GM21528 (cell line): ENCODE results near the gene L3MBTL4.

Experiments
- ATAC-seq: cut with Tn5 transposase; IDR thresholded peaks from one replicate; pipeline ENCODE4 v1.9.1; 2021; ENCODE audit warnings: mild to moderate bottlenecking, moderate library complexity; ENCODE audit not compliant: unreplicated experiment, low FRiP score

The L3MBTL4 gene

DNA sequence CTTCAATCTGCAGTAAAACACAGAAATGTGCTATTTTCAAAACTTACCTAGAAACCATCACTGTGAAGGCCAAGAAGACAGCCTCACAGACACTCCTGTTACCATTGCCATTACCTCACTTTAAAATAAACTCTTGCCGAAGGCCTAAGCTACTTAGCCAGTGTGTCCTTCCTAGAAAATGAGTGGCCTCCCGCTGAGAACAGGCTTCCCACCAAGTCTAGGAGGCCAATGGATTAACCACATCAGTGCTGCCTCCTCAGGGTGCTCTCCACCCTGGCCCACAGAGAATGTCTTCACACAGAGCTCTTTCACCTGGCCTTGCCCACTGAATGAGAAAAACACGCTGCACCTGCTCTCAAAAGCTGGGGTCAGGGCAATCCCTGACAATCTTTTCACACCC is 47.5 kb downstream of the L3MBTL4 start:
- no peak for ATAC-seq

GRCh38 chr18:6366776-6367175 is 47.9 kb downstream of the L3MBTL4 start:
- no peak for ATAC-seq

GRCh38 chr18:6365385-6365784 is 49.3 kb downstream of the L3MBTL4 start:
- ATAC-seq, result no peak

GRCh38 chr18:6363216-6363615 is 51.5 kb downstream of the L3MBTL4 start:
- peak; percentile 69 for ATAC-seq

GRCh38 chr18:6362559-6363129 is 52.1 kb downstream of the L3MBTL4 start:
- no peak for ATAC-seq

- ATAC-seq, result no peak
These were observed 57.0 kb downstream of the L3MBTL4 start for GRCh38 chr18:6357668-6358067.

GRCh38 chr18:6355789-6356589 is 58.7 kb downstream of the L3MBTL4 start:
- no peak for ATAC-seq

- ATAC-seq, result no peak
These were observed 62.4 kb downstream of the L3MBTL4 start for GRCh38 chr18:6352275-6352674.

DNA sequence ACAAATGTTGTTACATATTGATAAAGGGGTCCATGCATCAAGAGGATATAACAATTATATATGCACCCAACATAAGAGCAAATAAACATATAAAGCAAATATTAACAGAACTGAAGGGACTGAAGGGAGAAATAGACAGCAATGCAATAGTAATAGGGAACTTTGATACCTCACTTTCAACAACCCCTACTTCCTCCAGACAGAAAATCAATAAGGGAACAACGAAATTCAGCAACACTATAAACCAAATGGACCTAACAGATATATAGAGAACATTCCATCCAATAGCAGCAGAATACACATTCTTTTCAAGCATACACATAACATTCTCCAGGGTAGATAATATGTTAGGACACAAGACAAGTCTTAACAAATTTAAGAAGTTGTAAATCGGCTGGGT is 71.7 kb downstream of the L3MBTL4 start:
- ATAC-seq, result no peak

DNA sequence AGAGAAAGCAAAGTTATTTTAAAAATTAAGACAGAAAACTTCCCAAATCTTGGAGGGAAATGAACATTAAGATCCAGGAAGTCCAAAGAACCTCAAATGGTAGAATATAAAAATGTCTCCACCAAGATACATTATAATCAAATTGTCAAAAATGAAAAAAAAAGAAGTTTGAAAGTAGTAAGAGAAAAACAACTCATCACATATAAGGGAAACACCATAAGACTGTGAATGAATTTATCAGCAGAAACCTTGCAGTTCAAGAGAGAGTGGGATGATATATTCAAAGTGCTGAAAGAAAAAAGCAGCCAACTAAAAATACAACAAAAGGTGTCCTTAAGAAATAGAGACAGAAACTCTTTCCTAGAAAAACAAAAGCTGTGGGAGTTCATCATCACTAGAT is 73.0 kb downstream of the L3MBTL4 start:
- no peak for ATAC-seq

- ATAC-seq, result no peak
These were observed 73.4 kb downstream of the L3MBTL4 start for GRCh38 chr18:6341303-6341702.

DNA sequence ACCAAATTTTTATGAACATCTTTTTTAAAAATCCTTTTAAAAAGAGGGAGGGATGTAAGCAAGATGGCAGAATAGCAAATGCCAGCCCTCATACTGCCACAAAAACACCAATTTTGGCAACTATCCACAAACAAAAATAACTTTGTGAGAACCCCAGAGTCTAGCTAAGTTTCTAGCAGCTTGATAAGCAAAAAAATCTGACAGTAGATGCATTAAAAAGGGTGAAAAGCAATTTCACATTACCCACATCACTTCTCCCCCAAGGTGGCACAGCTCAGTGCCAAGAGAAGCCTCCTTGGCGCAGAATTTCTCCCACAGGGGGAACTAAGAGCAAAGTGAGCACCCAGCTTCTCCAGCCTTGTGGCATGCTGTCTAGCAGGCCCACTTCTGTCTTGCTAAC is 74.6 kb downstream of the L3MBTL4 start:
- ATAC-seq, result no peak

- ATAC-seq, result no peak
These were observed 78.5 kb downstream of the L3MBTL4 start for GRCh38 chr18:6336239-6336638.

DNA sequence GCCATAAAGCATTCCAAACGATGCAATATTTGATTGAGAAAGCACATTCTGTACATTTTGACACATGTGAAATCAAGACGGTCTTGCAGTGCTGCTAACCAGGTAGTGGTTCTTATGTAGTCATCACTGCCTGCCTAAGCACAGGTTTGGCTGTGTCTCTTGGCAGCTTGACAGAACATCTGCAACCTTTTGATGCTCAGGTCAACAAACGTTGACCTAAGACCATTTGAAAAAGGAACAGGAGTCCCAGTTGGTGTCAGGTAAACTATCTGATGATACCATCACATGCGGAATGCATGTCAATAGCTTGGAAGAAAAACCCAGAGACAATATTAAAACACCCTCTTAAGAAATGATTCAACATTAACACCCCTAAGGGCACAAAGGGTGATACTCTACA is 80.7 kb downstream of the L3MBTL4 start:
- no peak for ATAC-seq

DNA sequence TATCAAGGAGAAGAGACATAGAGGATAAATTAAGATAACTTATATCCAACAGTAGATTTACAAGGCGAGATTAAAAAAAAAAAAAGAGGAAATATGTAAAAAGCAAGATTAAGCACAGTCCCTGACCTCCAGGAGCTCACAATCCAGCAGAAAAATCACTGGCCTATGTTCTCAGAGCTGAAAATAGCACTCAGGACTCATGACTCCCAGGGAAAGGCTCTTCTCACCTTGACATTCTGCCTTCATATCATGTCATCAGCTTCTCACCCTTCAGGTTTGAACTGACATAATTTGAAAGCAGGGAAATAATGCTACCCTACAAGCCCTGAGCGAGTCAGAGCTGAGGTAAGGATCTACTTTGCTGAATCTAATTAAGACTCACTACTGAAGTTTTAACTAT is 82.8 kb downstream of the L3MBTL4 start:
- no peak for ATAC-seq

DNA sequence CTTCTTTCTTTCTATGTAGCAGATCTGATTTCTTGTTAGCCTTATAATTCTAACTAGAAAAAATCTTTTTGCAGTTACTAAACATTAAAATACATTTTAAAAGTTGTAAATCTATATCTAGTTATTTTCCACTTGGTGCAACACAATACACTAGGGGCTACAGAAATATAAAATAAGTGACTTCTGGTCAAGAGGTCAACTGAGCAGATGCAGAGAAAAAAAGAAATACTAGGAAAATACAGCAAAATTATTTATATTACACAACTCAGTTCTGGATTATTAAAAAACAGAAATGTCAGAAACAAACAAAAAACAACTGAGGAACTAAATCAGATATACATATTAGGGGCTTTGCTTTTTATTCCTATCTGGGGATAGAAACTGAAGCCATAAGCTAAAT is 83.9 kb downstream of the L3MBTL4 start:
- no peak for ATAC-seq

- ATAC-seq, result no peak
These were observed 86.1 kb downstream of the L3MBTL4 start for GRCh38 chr18:6328621-6329010.

- no peak for ATAC-seq
These were observed 86.7 kb downstream of the L3MBTL4 start for GRCh38 chr18:6327895-6328620.

DNA sequence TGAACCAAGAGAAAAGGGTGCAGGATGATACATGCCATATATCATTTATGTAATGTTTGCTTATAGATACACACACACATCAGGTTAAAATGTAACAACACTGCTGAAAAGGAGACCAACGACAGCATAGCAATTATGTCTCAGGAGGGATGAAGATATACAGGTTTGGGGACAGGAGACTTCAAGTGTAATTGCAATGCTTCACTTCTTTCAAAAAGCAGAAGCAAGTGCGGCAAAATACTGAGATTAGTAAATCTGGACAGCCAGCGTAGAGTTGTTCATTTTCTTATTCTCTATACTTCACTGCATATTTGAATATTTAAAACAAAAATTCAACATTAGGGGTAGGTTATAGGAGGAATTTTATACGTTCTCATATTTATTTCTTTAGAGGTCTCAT is 87.2 kb downstream of the L3MBTL4 start:
- ATAC-seq, result no peak

DNA sequence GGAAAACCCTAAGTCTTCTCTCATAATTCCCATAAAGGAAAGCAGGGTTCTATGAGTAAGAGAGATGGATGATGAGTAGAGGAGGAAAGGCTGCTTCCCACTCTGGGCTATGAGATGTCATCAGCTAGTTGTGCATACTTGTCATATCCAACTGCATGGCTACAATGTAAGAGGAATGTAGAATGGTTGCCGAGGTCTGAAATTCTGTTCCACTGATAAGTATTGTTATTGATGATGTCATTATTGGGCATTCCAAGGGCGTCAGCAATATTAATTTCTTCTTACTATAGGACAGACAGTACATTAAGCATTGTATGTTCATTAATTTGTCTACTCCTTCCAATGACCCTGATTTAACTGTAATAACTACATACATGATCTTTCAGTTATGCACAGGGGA is 88.1 kb downstream of the L3MBTL4 start:
- ATAC-seq, result no peak

DNA sequence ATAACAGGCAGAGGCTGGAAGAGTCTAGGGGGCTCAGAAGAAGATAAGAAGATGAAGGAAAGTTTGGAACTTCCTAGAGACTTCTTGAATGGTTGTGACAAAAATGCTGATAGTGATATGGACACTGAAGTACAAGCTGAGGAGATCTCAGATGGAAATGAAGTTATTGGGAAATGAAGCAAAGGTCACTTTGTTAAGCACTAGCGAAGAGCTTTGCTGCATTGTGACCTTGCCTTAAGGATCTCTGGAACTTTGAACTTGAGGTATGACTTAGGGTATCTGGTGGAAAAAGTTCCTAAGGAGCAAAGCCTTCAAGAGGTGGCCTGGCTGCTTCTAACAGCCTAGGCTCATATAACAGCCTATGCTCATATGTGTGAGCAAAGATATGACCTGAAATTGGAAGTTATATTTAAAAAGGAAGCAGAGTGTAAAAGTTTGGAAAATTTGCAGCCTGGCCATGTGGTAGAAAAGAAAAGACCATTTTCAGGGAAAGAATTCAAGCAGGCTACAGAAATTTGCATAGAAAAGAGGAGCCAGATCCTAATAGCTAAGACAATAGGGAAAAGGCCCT is 91.3 kb downstream of the L3MBTL4 start:
- no peak for ATAC-seq
